ENCODE data around the gene PPARD.
A peak's percentile ranks its signal among the peaks of the same experiment; 100 is the strongest.
"Not testable (repeated sequence)": the region's sequence is repeated elsewhere in the genome, so short reads cannot be mapped to it uniquely, and the experiment has no call there.

GRCh38 chr6:35332074-35332887, 10.1 kb upstream of the PPARD start:
- TF ChIP-seq, protein P1, sequence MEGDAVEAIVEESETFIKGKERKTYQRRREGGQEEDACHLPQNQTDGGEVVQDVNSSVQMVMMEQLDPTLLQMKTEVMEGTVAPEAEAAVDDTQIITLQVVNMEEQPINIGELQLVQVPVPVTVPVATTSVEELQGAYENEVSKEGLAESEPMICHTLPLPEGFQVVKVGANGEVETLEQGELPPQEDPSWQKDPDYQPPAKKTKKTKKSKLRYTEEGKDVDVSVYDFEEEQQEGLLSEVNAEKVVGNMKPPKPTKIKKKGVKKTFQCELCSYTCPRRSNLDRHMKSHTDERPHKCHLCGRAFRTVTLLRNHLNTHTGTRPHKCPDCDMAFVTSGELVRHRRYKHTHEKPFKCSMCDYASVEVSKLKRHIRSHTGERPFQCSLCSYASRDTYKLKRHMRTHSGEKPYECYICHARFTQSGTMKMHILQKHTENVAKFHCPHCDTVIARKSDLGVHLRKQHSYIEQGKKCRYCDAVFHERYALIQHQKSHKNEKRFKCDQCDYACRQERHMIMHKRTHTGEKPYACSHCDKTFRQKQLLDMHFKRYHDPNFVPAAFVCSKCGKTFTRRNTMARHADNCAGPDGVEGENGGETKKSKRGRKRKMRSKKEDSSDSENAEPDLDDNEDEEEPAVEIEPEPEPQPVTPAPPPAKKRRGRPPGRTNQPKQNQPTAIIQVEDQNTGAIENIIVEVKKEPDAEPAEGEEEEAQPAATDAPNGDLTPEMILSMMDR (conservative IDR thresholded peaks at IDR 0.05; ENCODE audit: low read length) = 0 out of 2 replicates have a peak, but pooled peaks have one; percentile 16
- not testable (repeated sequence) for TF ChIP-seq EZH2phosphoT487 (IDR thresholded peaks at IDR 0.05; ENCODE audit: borderline replicate concordance, low read depth, low read length)

All from OCI-LY7 (cell line).